ENCODE data around the gene OR6C76.

The OR6C76 gene

GRCh38 chr12:55470088-55470829 is 44.2 kb downstream of the OR6C76 start, which contains the start of gene OR6C70:
Gene OR6C70, minus strand, starts transcription at chr12:55470138. Its CDS starts 0 bp downstream, at chr12:55470138.
- DNase-seq: no peak

- DNase-seq: no peak
These were observed 46.2 kb downstream of the OR6C76 start for GRCh38 chr12:55472264-55472663.
